Stimulated activated naive B cell treated with anti-CD40 and anti-IgM and Interleukin-4, amounts not matched to agents 10 μg/mL and 1 μg/mL and 100 μg/mL, for 72 hours (primary cell): Measurements from ENCODE around the gene CIAO2B.

Experiments
- ATAC-seq, 2 donors: fragments of 150-1000 bp; cut with Tn5 transposase; replicated peaks; 2 replicates each; pipeline ENCODE4 v1.10.0; 2021; ENCODE audit warnings: moderate library complexity in 1 of 2
- DNase-seq: peaks from one replicate; pipeline ENCODE4 v3.0.0; 2021
- H3K27ac Mint-ChIP-seq: one replicate; pipeline ENCODE4 v1.8.0; 2022; ENCODE audit warnings: mild to moderate bottlenecking, mixed read lengths
- H3K27me3 Mint-ChIP-seq, 2 donors: one replicate each; pipeline ENCODE4 v1.8.0; 2022; ENCODE audit warnings: mixed read lengths in 2 of 2
- H3K36me3 Mint-ChIP-seq, 2 donors: one replicate each; pipeline ENCODE4 v1.8.0; 2022; ENCODE audit warnings: mixed read lengths in 2 of 2, mild to moderate bottlenecking in 1 of 2
- H3K4me1 Mint-ChIP-seq, 2 donors: one replicate each; pipeline ENCODE4 v1.8.0; 2022; ENCODE audit warnings: mixed read lengths in 2 of 2, mild to moderate bottlenecking in 1 of 2
- H3K4me3 Mint-ChIP-seq, 2 donors: one replicate each; pipeline ENCODE4 v1.8.0; 2022; ENCODE audit warnings: mild to moderate bottlenecking in 2 of 2, mixed read lengths in 2 of 2, moderate library complexity in 1 of 2
- H3K9me3 Mint-ChIP-seq, 2 donors: one replicate each; pipeline ENCODE4 v1.8.0; 2022; ENCODE audit warnings: mixed read lengths in 2 of 2, mild to moderate bottlenecking in 1 of 2

Gene CIAO2B

DNA sequence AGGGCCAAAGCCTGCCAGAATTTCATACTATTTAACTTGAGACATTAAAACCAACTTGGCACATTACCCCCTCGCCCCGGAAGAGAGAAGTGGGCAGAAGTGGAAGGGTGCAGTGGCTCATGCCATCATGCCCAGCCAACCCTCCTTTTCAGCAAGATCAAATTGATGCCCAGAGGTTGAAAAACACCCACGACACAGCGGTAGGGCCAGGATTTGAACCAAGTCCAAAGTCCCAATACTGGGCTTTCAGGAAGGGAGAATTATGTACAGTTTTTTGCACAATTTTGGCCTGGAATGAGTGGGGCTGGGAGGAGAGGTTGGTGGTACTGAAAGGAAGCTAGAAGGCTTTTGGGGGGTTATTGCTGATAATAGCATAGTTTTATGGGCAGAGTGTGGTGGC is 42.8 kb downstream of the CIAO2B start:
- H3K9me3 Mint-ChIP-seq: no peaks in the 10 kb centered on the region
- no peak for ATAC-seq
- no peaks in the 10 kb centered on the region for H3K27me3 Mint-ChIP-seq
- H3K4me3 Mint-ChIP-seq: no peak overlapping the region
- H3K27ac Mint-ChIP-seq: no peak overlapping the region
- no peak for DNase-seq
- H3K36me3 Mint-ChIP-seq: peaks cover 21 to 46% of the 10 kb centered on the region in 2 donors
- peaks cover 10 to 23% of the 10 kb centered on the region in 2 donors for H3K4me1 Mint-ChIP-seq

DNA sequence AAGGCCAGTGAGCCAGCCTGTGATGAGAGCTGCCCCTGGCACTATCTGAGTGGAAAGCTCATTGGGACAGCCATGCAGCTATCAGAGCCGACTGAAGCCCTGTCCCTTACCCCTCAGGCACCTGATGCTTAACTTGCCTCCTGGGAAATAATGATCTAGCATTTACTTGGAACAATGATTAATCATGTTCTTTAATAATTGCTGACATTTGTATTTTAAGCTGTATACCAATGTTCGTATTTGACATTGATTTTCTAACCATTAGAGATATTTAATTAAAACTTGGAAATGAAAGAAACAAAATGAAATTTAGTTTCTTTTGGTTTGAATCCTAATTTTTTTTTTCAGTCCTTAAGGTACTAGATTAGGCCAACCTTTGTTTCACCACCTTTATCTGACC is 43.4 kb downstream of the CIAO2B start:
- Mint-ChIP-seq H3K27me3 (no peaks in the 10 kb centered on the region), H3K4me1 (peaks cover 7 to 23% of the 10 kb centered on the region in 2 donors), H3K27ac (no peak overlapping the region), H3K4me3 (no peak overlapping the region), H3K9me3 (no peaks in the 10 kb centered on the region), H3K36me3 (peaks cover 21 to 42% of the 10 kb centered on the region in 2 donors)
- no peak for ATAC-seq
- no peak for DNase-seq

DNA sequence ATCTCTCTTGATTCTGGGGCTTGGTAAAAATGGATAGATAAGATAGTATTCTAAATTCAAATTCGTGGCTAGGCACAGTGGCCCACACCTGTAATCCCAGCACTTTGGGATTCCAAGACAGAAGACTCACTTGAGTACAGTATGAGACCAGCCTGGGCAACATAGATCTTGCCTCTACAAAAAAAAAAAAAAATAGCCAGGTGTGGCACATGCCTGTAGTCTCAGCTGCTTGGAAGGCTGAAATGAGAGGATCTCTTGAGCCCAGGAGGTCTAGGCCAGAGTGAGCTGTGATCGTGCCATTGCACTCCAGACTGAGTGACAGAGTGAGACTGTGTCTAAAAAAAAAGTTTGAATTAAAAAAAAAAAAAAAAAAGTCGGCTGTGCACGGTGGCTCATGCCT is 44.6 kb downstream of the CIAO2B start:
- Mint-ChIP-seq H3K4me3 (no peak overlapping the region), H3K27me3 (no peaks in the 10 kb centered on the region), H3K9me3 (no peaks in the 10 kb centered on the region), H3K4me1 (peaks cover 0 to 23% of the 10 kb centered on the region in 2 donors), H3K27ac (no peak overlapping the region), H3K36me3 (peaks cover 27 to 51% of the 10 kb centered on the region in 2 donors)
- ATAC-seq (no peak), DNase-seq (no peak)

DNA sequence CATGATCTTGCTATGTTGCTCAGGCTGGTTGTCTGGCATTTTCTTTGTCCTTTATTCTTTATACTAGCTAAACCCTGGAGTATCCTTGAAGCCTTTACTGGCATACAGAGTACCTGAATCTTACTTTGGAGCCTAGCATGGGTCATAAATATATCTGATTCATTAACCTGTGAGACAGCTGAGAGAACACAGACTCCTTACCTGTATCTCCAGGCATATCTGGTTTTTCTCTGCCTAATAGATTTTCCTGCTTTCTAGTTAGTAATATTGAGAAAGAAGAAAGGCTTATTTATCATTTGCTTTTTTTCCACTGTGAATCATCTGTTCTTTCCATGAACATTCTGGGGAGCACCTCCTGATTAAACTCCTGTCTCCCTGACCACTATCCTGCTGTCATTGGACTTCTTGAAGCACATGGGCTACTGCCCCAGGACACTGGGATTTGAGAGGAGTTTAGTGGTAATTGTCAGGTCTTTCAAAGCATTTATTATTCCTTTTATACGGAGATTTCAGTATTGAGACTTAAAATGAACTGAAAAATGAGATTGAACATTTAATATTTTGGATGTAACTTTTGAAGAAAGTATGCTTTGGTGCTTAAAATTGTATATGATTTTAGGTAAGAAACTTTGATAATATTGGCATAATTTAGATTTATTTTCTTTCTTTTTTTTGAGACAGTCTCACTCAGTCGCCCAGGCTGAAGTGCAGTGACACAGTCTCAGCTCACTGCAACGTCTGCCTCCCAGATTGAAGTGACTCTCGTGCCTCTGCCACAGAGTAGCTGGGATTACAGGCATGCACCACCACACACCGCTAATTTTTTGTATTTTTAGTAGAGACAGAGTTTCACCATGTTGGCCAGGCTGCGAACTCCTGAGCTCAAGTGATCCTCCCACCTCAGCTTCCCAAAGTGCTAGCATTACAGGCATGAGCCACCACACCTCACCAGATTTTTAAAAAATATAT is 45.3 kb downstream of the CIAO2B start:
- Mint-ChIP-seq H3K27me3 (no peaks in the 10 kb centered on the region), H3K4me1 (peaks cover 0 to 23% of the 10 kb centered on the region in 2 donors), H3K36me3 (peaks cover 26 to 50% of the 10 kb centered on the region in 2 donors), H3K4me3 (no peak overlapping the region), H3K9me3 (no peaks in the 10 kb centered on the region), H3K27ac (no peak overlapping the region)
- ATAC-seq (no peak), DNase-seq (no peak)

DNA sequence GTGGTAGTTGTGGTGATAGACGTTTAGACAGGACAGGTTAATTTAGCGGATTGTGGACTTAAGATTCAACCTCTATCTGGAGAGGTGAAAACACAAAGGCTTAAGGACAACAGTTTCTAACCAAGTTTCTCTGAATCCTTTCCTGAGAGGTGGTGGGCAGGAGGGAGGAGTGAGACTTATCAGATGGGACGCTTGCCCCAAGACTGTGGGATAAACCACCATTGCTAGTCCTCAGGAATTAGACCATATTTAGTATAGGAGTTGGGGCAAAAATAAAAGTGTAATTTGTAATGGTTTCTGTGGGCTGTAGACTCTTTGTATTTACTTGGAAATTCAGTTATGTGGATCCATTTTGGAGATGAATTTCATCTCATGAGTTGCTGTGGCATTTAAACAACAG is 47.3 kb downstream of the CIAO2B start:
- ATAC-seq (no peak), DNase-seq (no peak)
- Mint-ChIP-seq H3K9me3 (no peaks in the 10 kb centered on the region), H3K4me3 (no peak overlapping the region), H3K36me3 (peaks cover 26 to 43% of the 10 kb centered on the region in 2 donors), H3K27me3 (no peaks in the 10 kb centered on the region), H3K4me1 (peaks cover 2 to 27% of the 10 kb centered on the region in 2 donors), H3K27ac (no peak overlapping the region)

DNA sequence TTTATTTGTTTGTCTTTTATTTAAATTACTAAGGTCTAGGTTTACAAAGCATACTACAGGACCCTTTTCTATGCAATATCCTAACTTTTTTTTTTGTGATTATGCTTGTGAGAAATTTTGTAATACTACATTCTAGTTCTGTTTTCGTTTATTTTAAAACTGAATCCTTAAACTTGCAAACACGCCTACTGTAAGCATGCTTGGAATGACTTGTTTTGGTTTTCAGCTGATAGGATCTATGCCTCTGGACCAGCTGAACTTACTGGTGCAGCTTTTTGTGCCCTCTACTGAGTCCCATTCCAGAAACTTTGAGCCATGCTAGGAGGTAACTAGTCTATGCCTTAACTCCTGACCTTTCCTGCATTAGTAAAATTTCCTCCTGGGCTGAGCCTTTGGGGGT is 47.9 kb downstream of the CIAO2B start:
- Mint-ChIP-seq H3K27ac (no peak overlapping the region), H3K4me3 (no peak overlapping the region), H3K4me1 (peaks cover 2 to 31% of the 10 kb centered on the region in 2 donors), H3K27me3 (no peaks in the 10 kb centered on the region), H3K9me3 (no peaks in the 10 kb centered on the region), H3K36me3 (peaks cover 26 to 41% of the 10 kb centered on the region in 2 donors)
- ATAC-seq: no peak
- no peak for DNase-seq

DNA sequence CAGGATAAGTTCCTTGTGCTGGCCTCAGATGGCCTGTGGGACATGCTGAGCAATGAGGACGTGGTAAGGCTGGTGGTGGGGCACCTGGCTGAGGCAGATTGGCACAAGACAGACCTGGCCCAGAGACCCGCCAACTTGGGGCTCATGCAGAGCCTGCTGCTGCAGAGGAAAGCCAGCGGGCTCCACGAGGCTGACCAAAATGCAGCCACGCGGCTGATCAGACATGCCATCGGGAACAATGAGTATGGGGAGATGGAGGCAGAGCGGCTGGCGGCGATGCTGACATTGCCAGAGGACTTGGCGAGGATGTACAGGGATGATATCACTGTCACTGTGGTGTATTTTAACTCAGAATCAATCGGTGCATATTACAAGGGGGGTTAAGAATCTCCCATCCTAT is 48.7 kb downstream of the CIAO2B start:
- Mint-ChIP-seq H3K4me1 (peaks cover 2 to 33% of the 10 kb centered on the region in 2 donors), H3K36me3 (peaks cover 26 to 37% of the 10 kb centered on the region in 2 donors), H3K27me3 (no peaks in the 10 kb centered on the region), H3K27ac (no peak overlapping the region), H3K4me3 (no peak overlapping the region), H3K9me3 (no peaks in the 10 kb centered on the region)
- ATAC-seq (no peak), DNase-seq (no peak)

DNA sequence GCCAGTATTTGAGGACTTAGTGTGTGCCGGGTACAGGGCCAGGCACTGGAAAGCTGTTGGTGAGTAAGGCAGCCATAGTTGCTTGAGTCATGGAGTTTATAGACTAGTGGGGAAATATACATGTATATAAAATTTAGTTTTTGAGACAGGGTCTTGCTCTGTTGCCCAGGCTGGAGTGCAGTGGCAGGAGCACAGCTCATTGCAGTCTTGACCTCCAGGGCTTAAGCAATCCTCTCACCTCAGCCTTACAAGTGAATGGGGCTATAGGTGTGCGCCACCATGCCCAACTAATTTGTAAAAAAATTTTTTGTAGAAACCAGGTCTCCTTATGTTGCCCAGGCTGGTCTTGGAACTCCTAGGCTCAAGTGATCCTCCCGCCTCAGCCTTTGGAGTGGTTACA is 51.5 kb downstream of the CIAO2B start:
- no peaks in the 10 kb centered on the region for H3K9me3 Mint-ChIP-seq
- ATAC-seq (no peak), DNase-seq (no peak)
- peaks cover 18 to 29% of the 10 kb centered on the region in 2 donors for H3K36me3 Mint-ChIP-seq
- H3K4me3 Mint-ChIP-seq: no peak overlapping the region
- no peaks in the 10 kb centered on the region for H3K27me3 Mint-ChIP-seq
- no peak overlapping the region for H3K27ac Mint-ChIP-seq
- H3K4me1 Mint-ChIP-seq: peaks cover 19 to 50% of the 10 kb centered on the region in 2 donors
